Measurements from ENCODE around the gene CCN5. TPM values are rescaled to one million over a fixed set of nuclear protein-coding genes. Genes with fewer than 3 reads are reported as not detected.

CCN5 gene
- total and polyA plus RNA-seq, 8 donors, result 0.29 to 20.8 (median 0.48) TPM

DNA sequence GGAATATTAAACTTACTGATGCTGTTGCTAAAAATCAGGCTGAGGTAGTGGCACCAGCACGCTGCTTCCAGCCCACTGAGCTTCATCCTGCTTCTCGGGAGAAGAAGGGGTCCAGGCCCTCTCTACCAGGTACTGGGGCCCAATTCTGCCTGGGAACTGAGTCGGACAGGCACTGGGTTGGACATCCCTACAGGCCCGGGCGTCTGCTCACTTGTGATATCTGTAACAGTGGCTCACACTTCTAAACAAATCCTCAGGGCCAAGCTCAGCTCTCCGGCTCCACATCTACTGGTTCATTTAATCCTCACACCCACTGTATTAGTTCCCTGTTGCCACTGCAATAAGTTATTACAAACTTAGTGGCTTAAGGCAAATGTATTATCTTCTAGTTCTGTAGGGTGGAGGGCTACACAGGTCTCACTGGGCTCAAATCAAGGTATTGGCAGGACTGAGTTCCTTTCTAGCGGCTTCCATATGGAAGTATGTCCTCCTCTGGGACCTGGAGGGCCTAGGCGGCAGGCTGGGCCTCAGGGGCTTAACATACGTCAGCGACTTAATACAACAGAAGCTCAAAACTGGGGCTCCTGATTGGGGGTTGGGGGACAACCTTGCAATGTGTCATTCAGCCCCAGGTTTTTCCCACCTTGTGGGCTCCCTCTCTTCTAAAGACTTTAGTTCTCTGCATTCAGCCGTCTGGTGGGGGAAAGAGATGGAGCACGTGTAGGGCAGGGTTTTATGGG, 28.9 kb downstream of the CCN5 start:
- intact Hi-C loops (cut with DNase I), result no loop called here
- Histone ChIP-seq H3K4me1 (peaks cover 16 to 25% of the 10 kb centered on the region in 2 donors), H3K36me3 (no peaks in the 10 kb centered on the region), H3K27me3 (peaks cover 0 to 27% of the 10 kb centered on the region in 2 donors), H3K27ac (no peak overlapping the region), H3K4me3 (no peak overlapping the region), H3K9me3 (no peaks in the 10 kb centered on the region)
- TF ChIP-seq, protein P1, sequence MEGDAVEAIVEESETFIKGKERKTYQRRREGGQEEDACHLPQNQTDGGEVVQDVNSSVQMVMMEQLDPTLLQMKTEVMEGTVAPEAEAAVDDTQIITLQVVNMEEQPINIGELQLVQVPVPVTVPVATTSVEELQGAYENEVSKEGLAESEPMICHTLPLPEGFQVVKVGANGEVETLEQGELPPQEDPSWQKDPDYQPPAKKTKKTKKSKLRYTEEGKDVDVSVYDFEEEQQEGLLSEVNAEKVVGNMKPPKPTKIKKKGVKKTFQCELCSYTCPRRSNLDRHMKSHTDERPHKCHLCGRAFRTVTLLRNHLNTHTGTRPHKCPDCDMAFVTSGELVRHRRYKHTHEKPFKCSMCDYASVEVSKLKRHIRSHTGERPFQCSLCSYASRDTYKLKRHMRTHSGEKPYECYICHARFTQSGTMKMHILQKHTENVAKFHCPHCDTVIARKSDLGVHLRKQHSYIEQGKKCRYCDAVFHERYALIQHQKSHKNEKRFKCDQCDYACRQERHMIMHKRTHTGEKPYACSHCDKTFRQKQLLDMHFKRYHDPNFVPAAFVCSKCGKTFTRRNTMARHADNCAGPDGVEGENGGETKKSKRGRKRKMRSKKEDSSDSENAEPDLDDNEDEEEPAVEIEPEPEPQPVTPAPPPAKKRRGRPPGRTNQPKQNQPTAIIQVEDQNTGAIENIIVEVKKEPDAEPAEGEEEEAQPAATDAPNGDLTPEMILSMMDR (IDR thresholded peaks at IDR 0.05), result no peak
- no peak for DNase-seq
- ATAC-seq, result no peak

DNA sequence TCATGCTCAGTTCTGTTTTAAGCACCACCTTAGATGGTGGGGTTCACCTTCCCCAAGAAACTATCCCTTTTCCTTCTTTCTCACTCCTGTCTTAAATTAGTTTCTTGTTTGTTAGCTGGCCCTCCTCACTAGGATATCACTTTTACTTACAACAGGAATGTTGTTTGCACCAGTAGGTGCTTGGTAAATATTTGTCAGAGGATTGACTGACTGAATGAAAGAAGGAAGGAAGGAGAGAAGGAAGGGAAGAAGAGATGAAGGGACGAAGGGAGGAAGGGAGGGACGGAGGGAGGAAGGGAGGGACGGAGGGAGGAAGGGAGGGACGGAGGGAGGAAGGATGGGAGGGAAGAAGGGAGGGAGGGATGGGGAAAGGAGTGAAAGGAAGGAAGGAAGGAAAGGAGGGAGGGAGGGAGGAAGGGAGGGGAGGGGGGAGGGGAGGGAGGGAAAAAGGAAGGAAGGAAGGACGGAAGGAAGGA, 30.0 kb downstream of the CCN5 start:
- H3K36me3 ChIP-seq, result no peaks in the 10 kb centered on the region
- TF ChIP-seq, protein P1 (IDR thresholded peaks at IDR 0.05), result no peak
- H3K27me3 ChIP-seq, result peaks cover 0 to 35% of the 10 kb centered on the region in 2 donors
- no peak overlapping the region for H3K27ac ChIP-seq
- ATAC-seq (no peak), DNase-seq (no peak)
- intact Hi-C loops (cut with DNase I), result no loop called here
- no peaks in the 10 kb centered on the region for H3K9me3 ChIP-seq
- no peak overlapping the region for H3K4me3 ChIP-seq
- H3K4me1 ChIP-seq, result peaks cover 18 to 25% of the 10 kb centered on the region in 2 donors

DNA sequence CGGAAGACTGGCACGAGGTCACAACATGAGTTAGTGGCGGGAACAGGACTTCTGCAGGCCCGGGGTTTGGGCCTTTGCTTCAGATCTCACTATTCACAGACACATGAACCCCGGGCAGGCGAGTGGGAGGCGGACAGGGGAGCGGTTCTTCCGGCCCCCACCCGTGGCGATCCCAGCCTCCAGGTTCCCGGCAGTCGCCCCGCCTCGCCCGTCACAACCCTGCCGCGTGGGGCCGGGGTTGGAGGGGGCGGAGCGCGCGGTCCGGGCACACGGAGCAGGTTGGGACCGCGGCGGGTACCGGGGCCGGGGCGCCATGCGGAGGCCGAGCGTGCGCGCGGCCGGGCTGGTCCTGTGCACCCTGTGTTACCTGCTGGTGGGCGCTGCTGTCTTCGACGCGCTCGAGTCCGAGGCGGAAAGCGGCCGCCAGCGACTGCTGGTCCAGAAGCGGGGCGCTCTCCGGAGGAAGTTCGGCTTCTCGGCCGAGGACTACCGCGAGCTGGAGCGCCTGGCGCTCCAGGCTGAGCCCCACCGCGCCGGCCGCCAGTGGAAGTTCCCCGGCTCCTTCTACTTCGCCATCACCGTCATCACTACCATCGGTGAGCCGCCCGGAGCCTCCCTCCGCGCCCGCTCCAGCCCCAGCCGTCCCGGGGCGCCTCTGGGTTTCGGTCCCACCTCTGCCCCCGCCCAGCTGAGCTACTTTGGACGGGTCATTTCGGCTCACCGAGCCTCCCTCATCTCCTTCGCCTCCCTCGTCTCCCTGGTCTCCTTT, 30.6 kb downstream of the CCN5 start, which contains the start of gene KCNK15:
Gene KCNK15 (plus strand): TSS at position 268 of the 769 bp plus-strand sequence. CDS start 46 bp downstream, at position 314.
- TF ChIP-seq, protein P1 (IDR thresholded peaks at IDR 0.05), result no peak
- Histone ChIP-seq H3K27ac (no peak within 1 kb of the TSS), H3K4me3 (peak within 1 kb of the TSS; percentile 35 to 39), H3K36me3 (no peaks in the 10 kb centered on the region), H3K27me3 (peaks cover 0 to 41% of the 10 kb centered on the region in 2 donors), H3K9me3 (no peaks in the 10 kb centered on the region), H3K4me1 (peaks cover 20 to 25% of the 10 kb centered on the region in 2 donors)
- peak; percentile 45 for ATAC-seq
- DNase-seq, result peak in 1 of 4 donors; percentile 81
- intact Hi-C loops (cut with DNase I), result no loop called here

DNA sequence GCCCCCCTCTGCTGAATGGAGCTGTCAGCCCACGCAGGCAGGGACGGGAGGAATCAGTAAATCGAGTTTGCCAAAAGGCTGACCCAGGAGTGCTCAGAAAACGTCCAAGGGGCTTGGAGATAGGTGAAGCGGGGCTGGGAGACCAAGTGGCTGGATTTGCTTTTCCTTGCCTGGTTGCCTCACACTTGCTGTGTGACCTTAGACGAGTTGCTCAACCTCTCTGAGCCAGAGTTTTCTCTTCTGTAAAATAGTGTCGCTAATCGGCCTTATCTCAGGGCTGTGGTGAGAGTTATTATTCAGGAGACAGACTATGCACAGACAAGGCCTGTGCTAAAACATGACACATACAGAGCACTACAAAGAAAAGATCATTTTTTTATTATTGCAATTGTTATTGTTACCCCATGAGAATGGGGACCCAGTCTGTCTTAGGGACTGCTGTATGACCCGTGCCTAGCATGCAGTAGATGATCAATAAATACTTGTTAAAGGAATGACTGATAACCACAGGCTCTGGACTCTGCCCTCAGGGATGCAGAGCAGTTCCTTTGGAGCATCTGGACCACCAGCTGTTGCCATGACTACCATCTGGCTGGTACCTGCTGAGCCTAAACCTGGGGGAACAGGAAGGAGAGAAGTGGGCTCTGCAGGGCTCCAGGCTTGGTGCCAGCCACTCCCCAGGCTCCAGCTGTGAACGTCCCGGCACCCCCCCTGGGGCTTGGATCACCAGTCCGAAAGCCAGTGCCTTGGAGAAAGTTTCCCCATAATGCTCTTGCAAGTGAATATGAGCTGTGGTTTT, 31.4 kb downstream of the CCN5 start:
- H3K27me3 ChIP-seq, result peaks cover 0 to 49% of the 10 kb centered on the region in 2 donors
- no peaks in the 10 kb centered on the region for H3K36me3 ChIP-seq
- ATAC-seq, result peak; percentile 16
- no peak overlapping the region for H3K27ac ChIP-seq
- no peaks in the 10 kb centered on the region for H3K9me3 ChIP-seq
- peak overlapping the region; percentile 35 to 39 for H3K4me3 ChIP-seq
- intact Hi-C loops (cut with DNase I), result no loop called here
- H3K4me1 ChIP-seq, result peaks cover 20 to 25% of the 10 kb centered on the region in 2 donors
- TF ChIP-seq, protein P1 (IDR thresholded peaks at IDR 0.05), result no peak
- DNase-seq, result peak in 1 of 4 donors; percentile 36
